Left lung (tissue), 10 donors: ENCODE measurements around the gene SLC35F2. TPM values are rescaled to one million over a fixed set of nuclear protein-coding genes. Genes with fewer than 3 reads are reported as not detected.

Experiments used
- ATAC-seq: fragments of 200-7000 bp; cut with Tn5 transposase; one replicate; pipeline ENCODE4 v1.9.1; 2020; ENCODE audit warnings: moderate library complexity
- DNase-seq, 4 donors: peaks; one replicate each; pipeline ENCODE4 v3.0.0-alpha.2; 2013 to 2020
- H3K27ac ChIP-seq, 2 donors: fragments of 200-600 bp; sonication (generic) in 1 of 2; one replicate each; pipeline versions ENCODE4 v1.5.0 to v1.8.0; 2020 to 2021
- H3K27me3 ChIP-seq, 2 donors: fragments of 200-600 bp; sonication (generic) in 1 of 2; one replicate each; pipeline versions ENCODE4 v1.5.0 to v1.8.0; 2020 to 2021
- H3K36me3 ChIP-seq, 2 donors: fragments of 200-600 bp; sonication (generic) in 1 of 2; one replicate each; pipeline versions ENCODE4 v1.5.0 to v1.8.0; 2020 to 2021
- H3K4me1 ChIP-seq, 2 donors: fragments of 200-600 bp; one replicate each; pipeline ENCODE4 v1.8.0; 2021
- H3K4me3 ChIP-seq, 2 donors: fragments of 200-600 bp; sonication (generic) in 1 of 2; one replicate each; pipeline versions ENCODE4 v1.5.0 to v1.8.0; 2020 to 2021; ENCODE audit warnings: mild to moderate bottlenecking in 1 of 2
- H3K9me3 ChIP-seq, 2 donors: fragments of 200-600 bp; sonication (generic) in 1 of 2; one replicate each; pipeline versions ENCODE4 v1.5.0 to v1.8.0; 2020 to 2021
- intact Hi-C, 2 donors: fragments of 100-400 bp; cut with DNase I; formaldehyde crosslinking; loops; one replicate each; pipeline versions ENCODE4 v1.11.2 to v1.14.2; 2022
- polyA plus RNA-seq, 6 donors: library from polyadenylated mRNA; unstranded; fragments of 120-200 nt; gene quantifications; one replicate each; pipeline ENCODE4 v1.2.1, GENCODE V29; 2013; ENCODE audit not compliant: insufficient read length in 6 of 6
- total RNA-seq, 2 donors: library from RNA; stranded (reverse); fragmentation: NEBNext Ultra II Directional; extraction: Animal tissue kit (Norgen Biotek cat#: 25700); gene quantifications; one replicate each; pipeline ENCODE4 v1.2.1, GENCODE V29; 2021
- TF ChIP-seq, protein P1 (sequence below), 2 donors: fragments of 200-600 bp; sonication (generic) in 1 of 2; IDR thresholded peaks; one replicate each; pipeline versions ENCODE4 v1.5.0 to v1.8.0; 2021; ENCODE audit warnings: antibody characterized with exemption in 2 of 2
- donor health status: DM: no; HTN: yes; CAD: no.
- donor health status: DM: no; HTN: no; CAD: no.

Gene SLC35F2
- total and polyA plus RNA-seq, 8 donors: 7.0 to 38.6 (median 27.9) TPM

DNA sequence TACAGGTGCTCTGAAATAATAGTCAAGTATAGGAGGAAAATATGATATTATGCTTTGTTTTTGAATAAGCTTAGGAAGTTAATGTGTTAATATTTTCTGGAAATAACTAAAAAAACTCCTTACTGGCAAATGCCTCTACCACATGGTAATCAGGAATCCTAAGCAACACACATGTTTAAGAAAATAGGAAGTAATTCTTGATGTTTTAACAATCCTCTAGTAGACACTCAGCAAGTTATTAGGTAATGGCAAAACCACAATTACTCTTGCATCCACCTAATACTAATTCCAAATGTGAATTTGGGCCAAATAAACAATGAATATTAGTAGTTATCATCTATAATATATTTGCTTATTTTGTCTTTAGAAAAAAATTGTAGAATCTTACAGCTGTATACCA, 53.6 kb downstream of the SLC35F2 start:
- Histone ChIP-seq H3K27me3 (no peaks in the 10 kb centered on the region), H3K4me1 (peaks cover 0 to 7% of the 10 kb centered on the region in 2 donors), H3K4me3 (no peak overlapping the region), H3K36me3 (peaks cover 0 to 18% of the 10 kb centered on the region in 2 donors), H3K27ac (no peak overlapping the region), H3K9me3 (no peaks in the 10 kb centered on the region)
- intact Hi-C loops: no loop called here
- no peak for ATAC-seq
- TF ChIP-seq, protein P1, sequence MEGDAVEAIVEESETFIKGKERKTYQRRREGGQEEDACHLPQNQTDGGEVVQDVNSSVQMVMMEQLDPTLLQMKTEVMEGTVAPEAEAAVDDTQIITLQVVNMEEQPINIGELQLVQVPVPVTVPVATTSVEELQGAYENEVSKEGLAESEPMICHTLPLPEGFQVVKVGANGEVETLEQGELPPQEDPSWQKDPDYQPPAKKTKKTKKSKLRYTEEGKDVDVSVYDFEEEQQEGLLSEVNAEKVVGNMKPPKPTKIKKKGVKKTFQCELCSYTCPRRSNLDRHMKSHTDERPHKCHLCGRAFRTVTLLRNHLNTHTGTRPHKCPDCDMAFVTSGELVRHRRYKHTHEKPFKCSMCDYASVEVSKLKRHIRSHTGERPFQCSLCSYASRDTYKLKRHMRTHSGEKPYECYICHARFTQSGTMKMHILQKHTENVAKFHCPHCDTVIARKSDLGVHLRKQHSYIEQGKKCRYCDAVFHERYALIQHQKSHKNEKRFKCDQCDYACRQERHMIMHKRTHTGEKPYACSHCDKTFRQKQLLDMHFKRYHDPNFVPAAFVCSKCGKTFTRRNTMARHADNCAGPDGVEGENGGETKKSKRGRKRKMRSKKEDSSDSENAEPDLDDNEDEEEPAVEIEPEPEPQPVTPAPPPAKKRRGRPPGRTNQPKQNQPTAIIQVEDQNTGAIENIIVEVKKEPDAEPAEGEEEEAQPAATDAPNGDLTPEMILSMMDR (IDR thresholded peaks at IDR 0.05): no peak
- no peak for DNase-seq

DNA sequence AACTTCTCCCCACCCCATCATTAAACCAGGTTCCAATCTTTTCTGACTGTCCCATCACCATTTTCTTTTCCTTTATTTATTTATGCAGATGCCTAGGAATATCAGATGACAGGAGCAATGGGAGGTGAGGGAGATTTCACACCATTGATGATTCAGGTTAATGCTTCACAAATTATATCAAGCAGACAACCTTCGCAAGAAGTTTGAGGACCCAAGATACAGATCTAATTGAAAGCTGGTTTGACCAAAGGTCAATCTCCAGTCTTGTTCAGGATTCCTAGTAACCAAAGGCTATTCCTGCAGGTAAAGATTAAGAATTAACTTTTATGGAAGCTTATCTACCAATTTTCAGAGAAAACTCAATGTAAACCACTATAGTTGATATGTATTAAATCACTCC, 54.4 kb downstream of the SLC35F2 start:
- Histone ChIP-seq H3K27ac (no peak overlapping the region), H3K4me1 (peaks cover 0 to 7% of the 10 kb centered on the region in 2 donors), H3K4me3 (no peak overlapping the region), H3K36me3 (peaks cover 0 to 18% of the 10 kb centered on the region in 2 donors), H3K27me3 (no peaks in the 10 kb centered on the region), H3K9me3 (no peaks in the 10 kb centered on the region)
- TF ChIP-seq, protein P1 (IDR thresholded peaks at IDR 0.05): no peak
- no peak for DNase-seq
- intact Hi-C loops: no loop called here
- no peak for ATAC-seq

- no peak for DNase-seq
- intact Hi-C loops: no loop called here
- no peak for ATAC-seq
- Histone ChIP-seq H3K4me1 (peaks cover 0 to 7% of the 10 kb centered on the region in 2 donors), H3K9me3 (no peaks in the 10 kb centered on the region), H3K27ac (no peak overlapping the region), H3K4me3 (no peak overlapping the region), H3K27me3 (no peaks in the 10 kb centered on the region), H3K36me3 (peaks cover 0 to 18% of the 10 kb centered on the region in 2 donors)
- TF ChIP-seq, protein P1 (IDR thresholded peaks at IDR 0.05): no peak
Observed at GRCh38 chr11:107801641-107802040, 56.9 kb downstream of the SLC35F2 start.

GRCh38 chr11:107799218-107799859, 59.2 kb downstream of the SLC35F2 start:
- intact Hi-C loops: no loop called here
- peak; percentile 87 for ATAC-seq
- Histone ChIP-seq H3K9me3 (peaks cover 0 to 2% of the 10 kb centered on the region in 2 donors), H3K4me3 (no peak overlapping the region), H3K27me3 (no peaks in the 10 kb centered on the region), H3K36me3 (peaks cover 0 to 7% of the 10 kb centered on the region in 2 donors), H3K4me1 (no peaks in the 10 kb centered on the region), H3K27ac (no peak overlapping the region)
- TF ChIP-seq, protein P1 (IDR thresholded peaks at IDR 0.05): peak; percentile 89 to 96
- peak in 3 of 4 donors; percentile 42 to 60 (median 47) for DNase-seq

GRCh38 chr11:107792049-107792443, 66.5 kb downstream of the SLC35F2 start:
- H3K4me3 ChIP-seq: no peak overlapping the region
- H3K36me3 ChIP-seq: peaks cover 0 to 5% of the 10 kb centered on the region in 2 donors
- no peaks in the 10 kb centered on the region for H3K27me3 ChIP-seq
- TF ChIP-seq, protein P1 (IDR thresholded peaks at IDR 0.05): no peak
- H3K4me1 ChIP-seq: no peaks in the 10 kb centered on the region
- H3K9me3 ChIP-seq: peaks cover 0 to 3% of the 10 kb centered on the region in 2 donors
- intact Hi-C loops: no loop called here
- no peak overlapping the region for H3K27ac ChIP-seq
- ATAC-seq (no peak), DNase-seq (no peak)
